Sciatic nerve (tissue), 2 donors: ENCODE results near the gene DIAPH2. TPM values are rescaled to one million over a fixed set of nuclear protein-coding genes. Genes with fewer than 3 reads are reported as not detected.

Experiments
- ATAC-seq: fragments of 200-7000 bp; cut with Tn5 transposase; one replicate; pipeline ENCODE4 v1.9.1; 2020; ENCODE audit warnings: mild to moderate bottlenecking, moderate library complexity
- DNase-seq: peaks from one replicate; pipeline ENCODE4 v3.0.0-alpha.2; 2020; ENCODE audit warnings: low spot score
- intact Hi-C: fragments of 100-400 bp; cut with DNase I; formaldehyde crosslinking; loops from one replicate; pipeline ENCODE4 v1.14.2; 2022
- total RNA-seq: library from RNA; stranded (reverse); fragmentation: NEBNext Ultra II Directional; extraction: Animal tissue kit (Norgen Biotek cat#: 25700); gene quantifications from one replicate; pipeline ENCODE4 v1.2.1, GENCODE V29; 2021
- donor health status: DM: no; HTN: no; CAD: no.
- donor health status: DM: no; HTN: no; CAD: no.

Gene DIAPH2
- total RNA-seq, 1 donor from 2014 or later: 34.5 TPM

DNA sequence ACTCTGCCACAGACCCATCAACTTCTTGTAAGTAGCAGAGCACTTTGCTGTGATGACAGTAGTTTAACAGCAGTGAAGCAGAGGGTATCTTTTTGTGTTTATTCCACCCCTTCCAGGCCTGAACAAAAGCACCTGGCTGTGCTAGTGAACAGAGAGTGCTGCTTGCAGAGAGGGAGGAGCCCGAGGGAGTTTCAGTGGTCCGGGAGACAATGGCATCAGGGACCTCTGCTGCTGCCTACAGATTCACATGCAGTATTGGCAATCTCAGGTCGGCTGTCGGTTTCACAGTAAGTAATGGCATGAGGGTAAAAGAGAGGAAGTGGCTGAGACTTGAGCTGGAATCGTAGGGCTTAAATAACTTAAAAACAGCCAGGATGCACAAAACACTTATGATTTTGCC, 954.9 kb downstream of the DIAPH2 start:
- DNase-seq (no peak), ATAC-seq (no peak)
- intact Hi-C loops: no loop called here

Other genes starting within 250 kb of the DIAPH2 start
- 2.7 TPM for gene RPA4, start 199.1 kb downstream of the DIAPH2 start, total RNA-seq